ENCODE results near the gene CCL1.

DNA sequence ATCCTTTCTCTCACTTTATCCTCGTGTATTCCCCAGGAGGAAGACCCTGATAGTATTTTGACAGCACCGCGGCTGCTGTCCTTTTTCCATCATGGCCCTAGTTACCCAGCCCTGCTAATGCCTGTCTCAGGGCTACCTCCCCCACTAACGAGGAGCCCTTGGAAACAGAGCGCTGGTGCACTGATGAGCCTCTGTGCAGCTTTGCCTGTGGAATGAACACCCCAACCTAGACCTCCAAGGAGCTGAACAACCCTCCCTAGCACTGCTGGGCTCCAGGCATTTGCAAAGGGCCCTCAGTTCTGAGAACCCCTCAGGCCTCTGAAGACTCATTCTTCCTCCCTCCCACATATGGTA lies 23.3 kb upstream of the CCL1 start:
- TF ChIP-seq CAMTA2 (CRISPR knock-in tag; conservative IDR thresholded peaks at IDR 0.05) (no peak), TCF7L2 (IDR thresholded peaks at IDR 0.05; ENCODE audit: low read depth, low read length) (no peak), TARDBP (IDR thresholded peaks at IDR 0.05) (no peak), CREB1 (IDR thresholded peaks at IDR 0.05) (no peak), CREB1 (CRISPR knock-in tag; IDR thresholded peaks at IDR 0.05) (no peak)

Data from K562 (cell line).